HG03108 (cell line): Measurements from ENCODE around the gene PIP5K1C.
"Not testable (repeated sequence)": the region's sequence is repeated elsewhere in the genome, so short reads cannot be mapped to it uniquely, and the experiment has no call there.

Experiments
- ATAC-seq: cut with Tn5 transposase; IDR thresholded peaks from one replicate; pipeline ENCODE4 v1.9.1; 2021; ENCODE audit warnings: moderate library complexity; ENCODE audit not compliant: unreplicated experiment

The PIP5K1C gene

GRCh38 chr19:3595521-3596061, 104.7 kb downstream of the PIP5K1C start:
- ATAC-seq, result no peak

GRCh38 chr19:3593156-3593555, 107.1 kb downstream of the PIP5K1C start:
- ATAC-seq, result no peak

- no peak for ATAC-seq
These were observed 108.2 kb downstream of the PIP5K1C start for GRCh38 chr19:3591876-3592613.

GRCh38 chr19:3590991-3591659, 109.1 kb downstream of the PIP5K1C start:
- no peak for ATAC-seq

GRCh38 chr19:3589949-3590348, 110.3 kb downstream of the PIP5K1C start:
- no peak for ATAC-seq

GRCh38 chr19:3589439-3589838, 110.8 kb downstream of the PIP5K1C start:
- ATAC-seq, result no peak

- ATAC-seq, result no peak
These were observed 113.4 kb downstream of the PIP5K1C start for GRCh38 chr19:3586707-3587346.

- no peak for ATAC-seq
These were observed 114.1 kb downstream of the PIP5K1C start for GRCh38 chr19:3586127-3586626.

- ATAC-seq, result no peak
These were observed 114.8 kb downstream of the PIP5K1C start, which contains the start of gene GIPC3 for GRCh38 chr19:3585301-3586126. Gene GIPC3 (plus strand): TSS chr19:3585478. CDS start chr19:3585598, 120 bp downstream.

GRCh38 chr19:3584036-3584802, 116.0 kb downstream of the PIP5K1C start:
- ATAC-seq, result not testable (repeated sequence)

- not testable (repeated sequence) for ATAC-seq
These were observed 118.5 kb downstream of the PIP5K1C start for GRCh38 chr19:3581792-3582191.
